Activated T-helper 1 cell treated with anti-CD3 and anti-CD28 coated beads, Interleukin-12 subunit alpha, Interleukin-12 subunit beta, Interleukin-2, Interleukin-4 antibody, amounts not matched to agents 30 ng/mL and 10 ng/mL and 1 ng/mL, durations not matched to agents 14 hours and 24 hours and 36 hours (primary cell): ENCODE measurements around the gene TLE3. TPM values are rescaled to one million over a fixed set of nuclear protein-coding genes. Genes with fewer than 3 reads are reported as not detected.
"Not testable (repeated sequence)": the region's sequence is repeated elsewhere in the genome, so short reads cannot be mapped to it uniquely, and the experiment has no call there.

Experiments used
- DNase-seq: peaks from one replicate; pipeline ENCODE4 v3.0.0; 2021; ENCODE audit warnings: low spot score
- H3K27ac Mint-ChIP-seq: one replicate; pipeline ENCODE4 v1.8.0; 2021; ENCODE audit warnings: mild to moderate bottlenecking, mixed read lengths
- H3K27me3 Mint-ChIP-seq: one replicate; pipeline ENCODE4 v1.8.0; 2022; ENCODE audit warnings: mild to moderate bottlenecking, moderate library complexity, mixed read lengths; ENCODE audit not compliant: insufficient read depth
- H3K36me3 Mint-ChIP-seq: one replicate; pipeline ENCODE4 v1.8.0; 2021; ENCODE audit warnings: low read depth, mixed read lengths
- H3K4me1 Mint-ChIP-seq: one replicate; pipeline ENCODE4 v1.8.0; 2021; ENCODE audit warnings: low read depth, mixed read lengths
- H3K4me3 Mint-ChIP-seq: one replicate; pipeline ENCODE4 v1.8.0; 2021; ENCODE audit warnings: mild to moderate bottlenecking, moderate library complexity, mixed read lengths
- H3K9me3 Mint-ChIP-seq: one replicate; pipeline ENCODE4 v1.8.0; 2021; ENCODE audit warnings: mixed read lengths
- intact Hi-C: fragments of 100-400 bp; cut with micrococcal nuclease; formaldehyde crosslinking; loops from one replicate; pipeline ENCODE4 v1.15.1; 2024
- total RNA-seq: library from RNA; stranded (reverse); gene quantifications from 2 replicates; pipeline ENCODE4 v1.2.3, GENCODE V29; 2022

The TLE3 gene
- total RNA-seq, 1 donor from 2014 or later = 126 TPM

DNA sequence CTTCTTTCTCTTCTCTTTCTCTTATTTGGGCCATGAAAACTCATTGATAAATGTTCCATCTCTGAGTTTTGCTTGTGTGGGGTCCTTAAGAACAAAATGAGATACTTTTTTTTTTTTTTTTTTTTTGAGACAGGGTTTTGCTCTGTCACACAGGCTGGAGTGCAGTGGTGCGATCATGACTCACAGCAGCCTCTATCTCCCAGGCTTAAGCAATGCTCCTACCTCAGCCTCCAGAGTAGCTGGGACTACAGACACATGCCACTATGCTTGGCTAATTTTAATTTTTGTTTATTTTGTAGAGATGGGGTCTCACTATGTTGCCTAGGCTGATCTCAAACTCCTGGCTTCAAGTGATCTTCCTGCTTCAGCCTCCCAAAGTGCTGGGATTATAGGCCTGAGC, 39.3 kb upstream of the TLE3 start:
- intact Hi-C loops, DNase-seq, H3K27ac Mint-ChIP-seq, H3K9me3 Mint-ChIP-seq, H3K36me3 Mint-ChIP-seq, H3K4me3 Mint-ChIP-seq: not testable (repeated sequence)
- peaks cover 23% of the 10 kb centered on the region for H3K27me3 Mint-ChIP-seq
- peaks cover 23% of the 10 kb centered on the region for H3K4me1 Mint-ChIP-seq

DNA sequence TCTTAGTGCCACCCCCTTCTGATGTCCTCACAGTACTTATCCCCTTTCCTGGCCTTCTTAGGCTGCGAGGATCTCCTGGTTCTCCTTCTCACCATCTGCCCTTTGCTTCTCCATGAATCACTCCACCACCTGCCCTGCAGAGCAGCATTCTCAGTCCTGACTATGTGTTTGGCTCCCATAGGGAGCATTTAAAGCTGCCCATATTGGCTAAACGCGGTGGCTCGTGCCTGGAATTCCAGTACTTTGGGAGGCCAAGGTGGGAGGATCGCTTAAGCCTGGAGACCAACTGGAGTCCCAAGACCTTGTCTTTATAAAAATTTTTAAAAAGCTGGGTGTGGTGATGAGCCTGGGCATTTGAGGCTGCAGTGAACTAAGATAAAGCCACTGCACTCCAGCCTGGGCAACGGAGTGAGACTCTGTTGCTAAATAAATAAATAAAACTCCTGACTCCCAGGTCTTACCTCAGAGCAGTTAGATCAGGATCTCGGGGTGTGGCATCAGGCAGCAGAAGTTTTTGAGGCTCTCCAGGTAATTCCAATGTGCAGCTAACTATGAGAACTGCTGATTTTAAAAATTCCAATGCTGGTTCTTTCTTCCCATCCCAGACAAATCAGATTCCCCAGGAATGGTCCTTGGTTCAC, 36.2 kb upstream of the TLE3 start:
- Mint-ChIP-seq H3K4me3 (no peak overlapping the region), H3K9me3 (no peaks in the 10 kb centered on the region)
- DNase-seq = no peak

GRCh38 chr15:70133296-70133695, 35.6 kb upstream of the TLE3 start:
- peaks cover 29% of the 10 kb centered on the region for H3K27me3 Mint-ChIP-seq
- no peak overlapping the region for H3K4me3 Mint-ChIP-seq
- H3K27ac Mint-ChIP-seq = no peak overlapping the region
- no peaks in the 10 kb centered on the region for H3K36me3 Mint-ChIP-seq
- H3K9me3 Mint-ChIP-seq = no peaks in the 10 kb centered on the region
- H3K4me1 Mint-ChIP-seq = no peaks in the 10 kb centered on the region
- no peak for DNase-seq
- intact Hi-C loops = no loop called here

More for the DNA sequence above, 36.2 kb upstream of the TLE3 start:
- H3K4me1 Mint-ChIP-seq = no peaks in the 10 kb centered on the region
- H3K27ac Mint-ChIP-seq = no peak overlapping the region
- H3K36me3 Mint-ChIP-seq = no peaks in the 10 kb centered on the region
- intact Hi-C loops = no loop called here
- peaks cover 25% of the 10 kb centered on the region for H3K27me3 Mint-ChIP-seq

- peaks cover 6% of the 10 kb centered on the region for H3K4me1 Mint-ChIP-seq
- H3K4me3 Mint-ChIP-seq = no peak overlapping the region
- no peaks in the 10 kb centered on the region for H3K36me3 Mint-ChIP-seq
- no peak for DNase-seq
- H3K27me3 Mint-ChIP-seq = peaks cover 27% of the 10 kb centered on the region
- intact Hi-C loops = no loop called here
- no peaks in the 10 kb centered on the region for H3K9me3 Mint-ChIP-seq
- H3K27ac Mint-ChIP-seq = no peak overlapping the region
Measured at GRCh38 chr15:70132571-70132970, 34.9 kb upstream of the TLE3 start.

DNA sequence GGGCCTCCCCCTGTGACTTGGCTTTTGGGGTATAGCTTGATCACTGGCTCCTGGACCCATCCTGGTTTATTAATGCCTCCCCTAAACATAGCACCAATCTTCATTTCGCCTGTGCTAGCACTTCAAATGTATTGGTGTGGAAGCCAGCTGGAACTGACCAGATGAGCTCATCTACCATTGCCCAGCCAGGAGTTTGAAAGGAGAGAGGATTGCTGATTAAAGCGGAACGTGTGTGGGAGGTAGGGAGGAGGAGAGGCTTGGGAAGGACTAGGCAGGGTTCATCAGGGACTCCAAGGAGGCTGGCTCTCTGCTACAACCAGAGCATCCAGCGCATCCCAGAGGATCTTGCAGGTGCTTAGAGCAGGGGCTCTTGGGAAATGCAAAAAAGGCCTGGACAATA, 34.4 kb upstream of the TLE3 start:
- Mint-ChIP-seq H3K9me3 (no peaks in the 10 kb centered on the region), H3K4me1 (peaks cover 6% of the 10 kb centered on the region), H3K27ac (no peak overlapping the region), H3K36me3 (no peaks in the 10 kb centered on the region), H3K4me3 (no peak overlapping the region), H3K27me3 (peaks cover 27% of the 10 kb centered on the region)
- intact Hi-C loops = no loop called here
- DNase-seq = no peak

- peaks cover 6% of the 10 kb centered on the region for H3K4me1 Mint-ChIP-seq
- no peak overlapping the region for H3K27ac Mint-ChIP-seq
- no peak for DNase-seq
- intact Hi-C loops = no loop called here
- no peaks in the 10 kb centered on the region for H3K9me3 Mint-ChIP-seq
- H3K4me3 Mint-ChIP-seq = no peak overlapping the region
- H3K27me3 Mint-ChIP-seq = peaks cover 32% of the 10 kb centered on the region
- no peaks in the 10 kb centered on the region for H3K36me3 Mint-ChIP-seq
Measured at GRCh38 chr15:70128414-70129140, 30.9 kb upstream of the TLE3 start.

DNA sequence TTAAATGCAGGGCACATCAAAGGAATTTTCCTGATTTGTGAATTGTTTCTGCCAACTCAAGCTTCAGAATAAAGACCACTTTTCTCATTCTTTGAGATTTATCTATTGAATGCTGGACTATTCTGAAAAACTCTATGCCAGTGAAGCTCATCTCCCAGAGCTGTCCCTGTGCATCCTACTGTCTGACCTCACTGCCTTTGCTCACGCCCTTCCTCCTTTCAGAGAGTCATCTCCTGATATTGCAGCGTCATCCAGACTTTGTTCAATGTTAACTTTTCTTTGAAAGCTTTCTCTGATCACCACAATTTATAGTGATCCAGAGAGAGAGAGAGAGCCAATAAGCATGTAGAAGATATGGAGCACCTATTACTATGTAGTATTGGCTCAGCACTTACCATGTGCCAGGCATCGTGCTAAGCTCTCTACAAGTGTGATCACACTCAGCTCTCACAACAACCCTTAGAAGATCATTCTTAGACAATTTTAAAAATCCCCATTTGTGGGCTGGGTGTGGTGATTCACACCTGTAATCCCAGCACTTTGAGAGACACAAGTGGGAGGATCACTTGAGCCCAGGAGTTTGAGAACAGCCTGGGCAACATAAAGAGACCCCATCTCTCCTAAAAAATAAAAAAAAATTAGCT, 30.2 kb upstream of the TLE3 start:
- intact Hi-C loops = no loop called here
- no peak for DNase-seq
- Mint-ChIP-seq H3K4me3 (no peak overlapping the region), H3K4me1 (peaks cover 6% of the 10 kb centered on the region), H3K27ac (no peak overlapping the region), H3K27me3 (peaks cover 34% of the 10 kb centered on the region), H3K36me3 (no peaks in the 10 kb centered on the region), H3K9me3 (no peaks in the 10 kb centered on the region)

DNA sequence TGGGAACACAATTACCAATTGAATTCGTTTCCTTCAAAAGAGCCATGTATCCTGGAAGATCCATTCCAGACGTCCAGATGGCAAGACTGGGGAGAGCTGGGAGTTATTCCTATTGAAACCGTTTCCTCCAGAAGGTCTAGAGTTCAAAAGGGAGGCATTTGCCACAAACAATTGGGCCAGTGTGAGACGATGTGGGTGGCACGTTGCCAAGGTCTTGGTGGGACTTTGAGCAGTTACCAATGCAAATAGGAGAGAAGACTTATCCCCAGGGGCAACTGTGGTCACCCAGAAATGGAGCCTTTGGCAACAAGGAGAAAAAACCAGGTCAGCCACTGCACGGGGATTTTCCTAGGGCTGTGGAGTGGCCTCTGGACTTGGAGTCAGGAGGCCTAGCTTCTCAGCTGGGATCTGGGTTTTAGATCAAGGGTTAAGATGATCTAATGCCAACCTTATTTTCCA, 29.6 kb upstream of the TLE3 start:
- Mint-ChIP-seq H3K4me3 (no peak overlapping the region), H3K27me3 (peaks cover 37% of the 10 kb centered on the region), H3K27ac (no peak overlapping the region), H3K36me3 (no peaks in the 10 kb centered on the region), H3K9me3 (no peaks in the 10 kb centered on the region), H3K4me1 (peaks cover 6% of the 10 kb centered on the region)
- DNase-seq = no peak
- intact Hi-C loops = no loop called here

- H3K4me3 Mint-ChIP-seq = no peak overlapping the region
- H3K9me3 Mint-ChIP-seq = no peaks in the 10 kb centered on the region
- DNase-seq = no peak
- intact Hi-C loops = no loop called here
- no peak overlapping the region for H3K27ac Mint-ChIP-seq
- peaks cover 6% of the 10 kb centered on the region for H3K4me1 Mint-ChIP-seq
- H3K27me3 Mint-ChIP-seq = peaks cover 41% of the 10 kb centered on the region
- H3K36me3 Mint-ChIP-seq = no peaks in the 10 kb centered on the region
Measured at GRCh38 chr15:70126362-70126761, 28.6 kb upstream of the TLE3 start.

- Mint-ChIP-seq H3K27me3 (peaks cover 39% of the 10 kb centered on the region), H3K36me3 (no peaks in the 10 kb centered on the region), H3K27ac (no peak overlapping the region), H3K4me3 (no peak overlapping the region), H3K9me3 (no peaks in the 10 kb centered on the region), H3K4me1 (peaks cover 6% of the 10 kb centered on the region)
- no peak for DNase-seq
- intact Hi-C loops = no loop called here
Measured at GRCh38 chr15:70125605-70126004, 27.9 kb upstream of the TLE3 start.

DNA sequence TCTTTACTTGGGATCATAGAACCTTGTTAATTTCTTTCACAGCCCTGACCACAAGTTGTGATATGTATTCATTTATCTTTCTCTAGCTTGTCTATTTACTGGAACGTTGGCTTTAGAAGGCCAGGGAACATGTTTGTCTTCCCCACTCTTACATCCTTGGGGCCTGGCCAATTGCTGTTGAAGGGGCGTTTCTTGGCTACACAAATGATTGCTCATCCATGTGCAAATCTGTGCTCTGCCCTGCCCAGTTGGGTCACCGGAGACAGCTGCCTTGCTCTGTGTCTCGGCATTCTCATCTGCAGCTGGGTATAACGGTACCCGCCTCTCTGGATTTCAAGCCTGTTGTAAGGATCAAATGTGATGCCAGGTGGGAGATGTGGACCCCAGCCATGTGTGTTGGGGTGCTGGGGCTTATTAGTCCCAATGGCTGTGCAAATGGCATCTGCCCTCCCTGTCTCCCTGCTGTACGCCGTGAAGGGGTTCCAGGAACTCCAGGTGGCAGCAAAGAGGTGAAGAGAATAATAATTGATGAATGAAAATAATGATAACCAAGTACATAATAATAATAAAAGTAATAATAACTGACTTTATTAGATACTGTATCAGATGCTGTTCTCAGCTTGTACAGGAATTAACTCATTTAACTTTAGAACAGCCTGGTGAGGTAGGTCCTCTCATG, 24.0 kb upstream of the TLE3 start:
- H3K9me3 Mint-ChIP-seq = no peaks in the 10 kb centered on the region
- no peak overlapping the region for H3K27ac Mint-ChIP-seq
- intact Hi-C loops = no loop called here
- no peak for DNase-seq
- H3K27me3 Mint-ChIP-seq = peaks cover 41% of the 10 kb centered on the region
- H3K4me3 Mint-ChIP-seq = no peak overlapping the region
- no peaks in the 10 kb centered on the region for H3K4me1 Mint-ChIP-seq
- no peaks in the 10 kb centered on the region for H3K36me3 Mint-ChIP-seq

DNA sequence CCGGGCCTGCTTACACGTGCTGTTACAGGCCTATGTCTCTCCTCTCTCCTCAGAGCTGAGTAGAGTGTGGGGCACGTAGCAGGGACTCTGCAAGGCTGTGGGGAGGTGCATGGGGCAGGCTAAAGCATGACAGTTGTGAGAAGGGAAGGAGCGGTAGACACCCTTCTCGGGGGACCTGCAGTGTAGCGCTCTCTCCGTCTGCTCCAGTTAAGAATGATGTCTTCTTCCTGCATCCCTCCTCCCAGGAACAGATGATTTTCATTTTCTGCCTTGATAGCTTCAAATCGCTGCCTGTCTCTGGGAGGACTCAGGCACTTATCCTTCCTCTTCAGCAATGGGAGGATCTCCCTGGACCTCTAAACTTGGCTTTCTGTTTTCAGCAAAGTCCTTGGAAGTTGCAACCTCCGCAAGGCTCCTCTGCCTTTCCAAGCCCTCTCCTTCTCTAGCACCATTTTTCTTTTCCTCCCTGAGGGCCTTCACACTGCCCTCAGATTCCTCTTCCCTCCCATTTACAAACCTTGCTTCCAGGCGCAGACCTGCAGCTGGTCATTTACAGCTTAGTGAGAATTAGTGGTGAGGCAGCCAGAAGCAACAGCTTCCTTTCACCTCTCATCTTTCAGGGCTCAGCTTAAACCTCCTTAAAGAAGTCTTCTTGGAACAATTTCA, 23.4 kb upstream of the TLE3 start:
- Mint-ChIP-seq H3K4me1 (no peaks in the 10 kb centered on the region), H3K9me3 (no peaks in the 10 kb centered on the region), H3K27ac (no peak overlapping the region), H3K36me3 (no peaks in the 10 kb centered on the region), H3K4me3 (no peak overlapping the region), H3K27me3 (peaks cover 43% of the 10 kb centered on the region)
- intact Hi-C loops = no loop called here
- no peak for DNase-seq
